Upper lobe of right lung (tissue), 1 donor: ENCODE measurements around the gene RHOC. TPM values are rescaled to one million over a fixed set of nuclear protein-coding genes. Genes with fewer than 3 reads are reported as not detected.

Source experiments
- ATAC-seq: fragments of 200-7000 bp; cut with Tn5 transposase; one replicate; pipeline ENCODE4 v1.9.1; 2020; ENCODE audit warnings: mild to moderate bottlenecking, moderate library complexity
- DNase-seq: peaks from one replicate; pipeline ENCODE4 v3.0.0-alpha.2; 2020
- H3K27ac ChIP-seq: fragments of 200-600 bp; one replicate; pipeline ENCODE4 v1.8.0; 2022
- H3K27me3 ChIP-seq: fragments of 200-600 bp; one replicate; pipeline ENCODE4 v1.8.0; 2022; ENCODE audit warnings: mild to moderate bottlenecking
- H3K36me3 ChIP-seq: fragments of 200-600 bp; one replicate; pipeline ENCODE4 v1.8.0; 2022
- H3K4me1 ChIP-seq: fragments of 200-600 bp; one replicate; pipeline ENCODE4 v1.8.0; 2022
- H3K4me3 ChIP-seq: fragments of 200-600 bp; one replicate; pipeline ENCODE4 v1.8.0; 2022; ENCODE audit warnings: mild to moderate bottlenecking
- H3K9me3 ChIP-seq: fragments of 200-600 bp; one replicate; pipeline ENCODE4 v1.8.0; 2022
- CTCF ChIP-seq: fragments of 200-600 bp; IDR thresholded peaks from one replicate; pipeline ENCODE4 v1.8.0; 2022; ENCODE audit warnings: antibody characterized with exemption
- intact Hi-C: fragments of 100-400 bp; cut with DNase I; formaldehyde crosslinking; loops from one replicate; pipeline ENCODE4 v1.11.0; 2022
- total RNA-seq: library from RNA; stranded (reverse); fragmentation: NEBNext Ultra II Directional; extraction: Animal tissue kit (Norgen Biotek cat#: 25700); gene quantifications from one replicate; pipeline ENCODE4 v1.2.1, GENCODE V29; 2021
- donor health status: DM: no; HTN: yes; CAD: no; lungs with severe emphysema.

RHOC gene
- total RNA-seq, 1 donor from 2014 or later, result 150 TPM

GRCh38 chr1:112693821-112694220 lies 13.1 kb downstream of the RHOC start:
- Histone ChIP-seq H3K9me3 (no peaks in the 10 kb centered on the region), H3K36me3 (peaks cover 90% of the 10 kb centered on the region), H3K27me3 (no peaks in the 10 kb centered on the region), H3K27ac (no peak overlapping the region), H3K4me1 (peaks cover 6% of the 10 kb centered on the region), H3K4me3 (no peak overlapping the region)
- no peak for ATAC-seq
- no peak for TF ChIP-seq CTCF
- intact Hi-C loops, result no loop called here
- no peak for DNase-seq

- Histone ChIP-seq H3K36me3 (peaks cover 79% of the 10 kb centered on the region), H3K4me3 (no peak overlapping the region), H3K4me1 (no peaks in the 10 kb centered on the region), H3K9me3 (no peaks in the 10 kb centered on the region), H3K27me3 (no peaks in the 10 kb centered on the region), H3K27ac (no peak overlapping the region)
- no peak for ATAC-seq
- DNase-seq, result no peak
- TF ChIP-seq CTCF, result no peak
- intact Hi-C loops, result no loop called here
These were observed 14.2 kb downstream of the RHOC start for GRCh38 chr1:112692681-112693080.

- intact Hi-C loops, result no loop called here
- Histone ChIP-seq H3K36me3 (peaks cover 54% of the 10 kb centered on the region), H3K4me1 (no peaks in the 10 kb centered on the region), H3K9me3 (no peaks in the 10 kb centered on the region), H3K4me3 (no peak overlapping the region), H3K27ac (no peak overlapping the region), H3K27me3 (no peaks in the 10 kb centered on the region)
- no peak for TF ChIP-seq CTCF
- DNase-seq (no peak), ATAC-seq (no peak)
These were observed 17.1 kb downstream of the RHOC start for GRCh38 chr1:112689842-112690237.

- no peak for ATAC-seq
- peaks cover 49% of the 10 kb centered on the region for H3K36me3 ChIP-seq
These were observed 17.6 kb downstream of the RHOC start for GRCh38 chr1:112689196-112689841.

GRCh38 chr1:112688781-112689193 lies 18.1 kb downstream of the RHOC start:
- no peaks in the 10 kb centered on the region for H3K9me3 ChIP-seq
- peak; percentile 14 for ATAC-seq
- intact Hi-C loops, result no loop called here
- no peaks in the 10 kb centered on the region for H3K27me3 ChIP-seq
- no peak overlapping the region for H3K4me3 ChIP-seq
- no peaks in the 10 kb centered on the region for H3K4me1 ChIP-seq
- H3K36me3 ChIP-seq, result peaks cover 44% of the 10 kb centered on the region
- no peak for DNase-seq
- no peak overlapping the region for H3K27ac ChIP-seq
- TF ChIP-seq CTCF, result no peak

More at GRCh38 chr1:112689196-112689841, 17.6 kb downstream of the RHOC start:
- no peaks in the 10 kb centered on the region for H3K9me3 ChIP-seq
- H3K4me1 ChIP-seq, result no peaks in the 10 kb centered on the region
- H3K4me3 ChIP-seq, result no peak overlapping the region
- TF ChIP-seq CTCF, result no peak
- no peak overlapping the region for H3K27ac ChIP-seq
- H3K27me3 ChIP-seq, result no peaks in the 10 kb centered on the region
- intact Hi-C loops, result no loop called here
- no peak for DNase-seq
